ENCODE measurements around the gene PPP2R5B.
A peak's percentile ranks its signal among the peaks of the same experiment; 100 is the strongest.

PPP2R5B gene

DNA sequence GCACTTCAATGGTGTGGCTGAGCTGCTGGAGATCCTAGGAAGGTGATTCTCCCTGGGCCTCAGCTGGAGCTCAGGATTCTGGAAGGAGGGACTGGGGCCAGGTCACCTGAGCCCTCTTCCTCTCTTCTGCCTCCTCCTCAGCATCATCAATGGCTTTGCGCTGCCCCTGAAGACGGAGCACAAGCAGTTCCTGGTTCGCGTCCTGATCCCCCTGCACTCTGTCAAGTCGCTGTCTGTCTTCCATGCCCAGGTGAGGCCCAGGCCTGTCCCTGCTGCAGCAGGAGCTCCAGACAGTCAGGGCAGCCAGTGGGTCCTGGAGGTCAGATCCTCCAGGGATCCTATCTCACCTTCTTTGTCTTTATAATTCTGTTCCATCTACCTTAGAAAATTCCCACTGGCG lies 5.9 kb downstream of the PPP2R5B start:
- DNase-seq (ENCODE audit: low read depth) = no peak

GRCh38 chr11:64931290-64931689 lies 6.8 kb downstream of the PPP2R5B start:
- DNase-seq (ENCODE audit: low read depth) = no peak

DNA sequence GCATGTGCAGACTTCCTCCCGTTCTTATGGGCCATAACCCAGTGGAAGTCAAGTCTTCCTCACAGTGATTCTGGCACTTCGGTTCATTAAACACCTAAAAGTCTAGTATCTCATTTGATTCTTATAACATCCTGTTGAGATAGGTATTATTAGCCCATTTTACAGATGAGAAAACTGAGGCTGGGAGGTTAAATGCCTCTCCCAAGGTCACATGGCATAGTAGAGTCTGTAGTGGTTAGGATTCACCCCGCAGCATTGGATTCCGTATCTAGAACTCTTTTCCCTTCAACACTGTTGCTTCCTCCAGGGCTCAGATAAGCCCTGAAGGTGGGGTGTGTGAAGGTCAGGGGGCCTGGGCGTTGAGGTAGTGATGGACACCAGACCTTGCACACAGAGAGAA lies 7.8 kb downstream of the PPP2R5B start:
- no peak for DNase-seq (ENCODE audit: low read depth)

GRCh38 chr11:64933213-64933934 lies 8.9 kb downstream of the PPP2R5B start:
- DNase-seq (ENCODE audit: low read depth) = no peak

DNA sequence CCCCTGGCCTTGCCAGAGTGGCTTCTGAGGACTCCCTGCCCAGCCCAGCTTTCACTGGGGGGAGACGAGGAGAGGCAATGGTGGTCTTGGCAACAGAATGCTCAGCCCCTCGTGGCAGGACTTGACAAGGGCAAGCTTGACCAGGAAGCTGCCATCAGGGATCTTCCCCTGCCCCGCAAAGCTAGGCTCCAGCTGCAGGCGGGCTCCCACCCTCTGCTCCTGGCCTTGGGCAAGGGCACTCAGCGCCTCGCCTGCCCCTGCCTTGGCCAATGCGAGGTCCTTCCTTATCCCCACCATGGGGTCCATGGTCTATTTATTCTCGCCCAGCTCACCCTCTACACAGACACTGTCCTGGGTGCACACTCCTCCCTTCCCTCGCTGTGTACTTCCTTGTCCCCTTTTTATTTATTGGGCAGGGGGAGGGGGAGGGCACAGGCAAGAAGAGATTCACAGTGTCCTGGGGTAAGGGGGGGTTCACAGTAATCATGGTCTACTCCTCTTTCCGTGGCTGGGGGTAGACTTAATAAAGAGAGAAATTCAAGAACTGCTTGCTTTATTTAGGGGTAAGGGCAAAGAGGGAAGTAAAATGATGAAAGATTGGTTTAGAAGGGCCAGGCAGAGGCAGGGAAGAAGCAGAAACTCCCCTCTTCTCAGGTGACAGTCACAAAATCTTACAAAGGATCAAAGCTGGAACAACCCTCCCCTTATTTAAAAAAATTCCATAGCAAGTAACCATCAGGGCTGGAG lies 9.6 kb downstream of the PPP2R5B start:
- DNase-seq (ENCODE audit: low read depth) = no peak

- no peak for DNase-seq (ENCODE audit: low read depth)
Measured at GRCh38 chr11:64934682-64935358, 10.3 kb downstream of the PPP2R5B start.

DNA sequence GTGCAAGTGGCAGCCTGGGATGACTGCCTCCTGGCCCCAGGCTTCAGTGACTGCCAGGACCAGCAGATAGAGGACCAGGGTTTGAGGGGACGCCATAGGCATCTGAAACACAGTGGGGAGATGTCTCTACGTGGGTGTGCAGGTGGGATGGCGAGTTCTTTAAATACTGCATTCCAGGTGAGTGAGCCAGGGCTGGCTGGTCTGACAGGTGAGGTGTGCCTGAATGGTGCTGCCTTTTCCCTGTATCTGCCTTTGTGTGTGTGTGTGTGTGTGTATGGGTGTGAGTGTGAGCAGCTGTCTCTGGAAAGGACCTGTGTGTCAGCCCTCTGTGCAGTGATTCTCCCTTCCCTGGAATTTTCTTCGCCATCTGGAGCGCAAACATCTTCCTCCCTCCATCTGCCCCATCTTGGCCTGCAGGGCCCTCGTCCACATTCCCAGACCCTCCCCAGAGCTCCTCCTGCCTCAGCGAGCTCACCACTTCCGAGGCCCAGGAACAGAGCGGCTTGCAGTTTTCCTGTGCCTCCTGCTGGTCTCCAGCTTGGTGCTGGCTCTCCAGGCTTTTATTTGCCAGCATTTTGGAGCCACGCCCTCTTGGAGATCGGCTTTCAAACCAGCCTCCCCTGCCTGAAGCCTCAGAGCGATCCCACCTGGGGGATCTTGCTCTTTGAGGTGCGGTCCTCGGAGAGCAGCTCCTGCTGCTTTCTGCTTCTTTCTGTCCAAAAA lies 11.0 kb downstream of the PPP2R5B start, which contains the start of gene GPHA2:
GPHA2 (minus strand) TSS at position 535 of the 723 bp plus-strand sequence; CDS start at position 102, 433 bp downstream.
- peak; percentile 16 for DNase-seq (ENCODE audit: low read depth)

DNA sequence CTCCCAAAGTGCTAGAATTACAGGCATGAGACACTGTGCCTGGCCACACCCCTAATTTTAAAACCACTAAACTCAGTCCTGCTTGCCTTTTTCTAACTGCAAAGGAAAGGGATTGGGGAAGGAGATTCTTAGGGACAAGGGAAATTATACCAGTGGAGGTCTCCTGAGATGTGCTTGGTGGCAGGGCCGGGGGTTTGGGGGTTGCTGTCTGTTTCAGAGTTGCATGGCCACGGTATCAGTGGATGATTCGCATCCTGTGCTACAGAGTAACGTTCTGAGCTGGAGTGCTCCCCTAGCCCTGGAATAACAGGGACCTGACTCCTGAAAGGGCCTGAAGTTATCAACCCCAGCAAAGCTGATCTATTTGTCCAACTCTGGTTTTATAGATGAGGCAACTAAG lies 12.1 kb downstream of the PPP2R5B start:
- no peak for DNase-seq (ENCODE audit: low read depth)

DNA sequence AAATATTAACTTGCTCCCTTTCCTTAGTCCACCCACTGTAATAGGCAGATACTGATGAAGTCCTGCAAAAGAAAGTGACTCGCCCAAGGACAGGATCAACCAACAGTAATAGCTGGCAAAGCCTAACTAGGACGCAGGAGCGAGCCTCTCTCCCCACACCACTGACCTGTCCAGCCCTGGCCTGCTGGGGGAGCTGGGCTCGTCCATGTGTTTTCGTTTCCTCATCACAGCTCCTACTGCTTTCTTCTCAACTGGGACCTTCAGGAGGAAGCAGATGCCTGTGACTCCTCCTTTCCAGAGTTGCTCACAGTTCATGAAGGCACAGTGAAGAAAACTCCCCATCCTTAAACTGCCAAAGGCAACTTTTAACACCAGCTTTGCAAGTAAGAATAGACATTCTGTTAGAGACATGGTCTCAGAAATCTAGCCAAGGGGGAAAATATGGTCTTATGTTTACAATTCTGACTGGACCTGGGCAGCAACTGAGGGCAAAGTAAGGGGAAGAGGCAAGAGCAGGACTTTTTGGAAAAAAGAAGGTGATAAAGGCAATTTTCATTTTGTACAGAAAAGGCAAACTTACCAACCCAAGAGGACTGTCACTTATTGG lies 22.8 kb downstream of the PPP2R5B start:
- DNase-seq (ENCODE audit: low read depth) = peak; percentile 15

DNA sequence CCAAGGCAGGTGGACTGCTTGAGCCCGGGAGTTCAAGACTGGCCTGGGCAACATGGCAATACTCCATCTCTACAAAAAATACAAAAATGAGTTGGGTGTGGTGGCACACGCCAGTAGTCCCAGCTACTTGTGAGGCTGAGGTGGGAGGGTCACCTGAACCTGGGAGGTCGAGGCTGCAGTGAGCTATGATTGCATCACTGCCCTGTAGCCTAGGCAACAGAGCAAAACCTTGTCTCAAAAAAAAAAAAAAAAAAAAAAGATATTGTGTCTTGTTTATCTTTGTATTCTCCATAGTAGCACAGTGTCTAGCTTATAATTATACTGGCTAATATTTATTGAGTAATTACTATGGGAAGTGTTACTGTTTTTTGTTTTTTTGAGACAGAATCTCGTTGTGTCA lies 27.0 kb downstream of the PPP2R5B start:
- no peak for DNase-seq (ENCODE audit: low read depth)

- no peak for DNase-seq (ENCODE audit: low read depth)
Measured at GRCh38 chr11:64954201-64954600, 29.7 kb downstream of the PPP2R5B start.

GRCh38 chr11:64959498-64959897 lies 35.0 kb downstream of the PPP2R5B start:
- DNase-seq (ENCODE audit: low read depth) = no peak

GRCh38 chr11:64960719-64961118 lies 36.2 kb downstream of the PPP2R5B start:
- no peak for DNase-seq (ENCODE audit: low read depth)

DNA sequence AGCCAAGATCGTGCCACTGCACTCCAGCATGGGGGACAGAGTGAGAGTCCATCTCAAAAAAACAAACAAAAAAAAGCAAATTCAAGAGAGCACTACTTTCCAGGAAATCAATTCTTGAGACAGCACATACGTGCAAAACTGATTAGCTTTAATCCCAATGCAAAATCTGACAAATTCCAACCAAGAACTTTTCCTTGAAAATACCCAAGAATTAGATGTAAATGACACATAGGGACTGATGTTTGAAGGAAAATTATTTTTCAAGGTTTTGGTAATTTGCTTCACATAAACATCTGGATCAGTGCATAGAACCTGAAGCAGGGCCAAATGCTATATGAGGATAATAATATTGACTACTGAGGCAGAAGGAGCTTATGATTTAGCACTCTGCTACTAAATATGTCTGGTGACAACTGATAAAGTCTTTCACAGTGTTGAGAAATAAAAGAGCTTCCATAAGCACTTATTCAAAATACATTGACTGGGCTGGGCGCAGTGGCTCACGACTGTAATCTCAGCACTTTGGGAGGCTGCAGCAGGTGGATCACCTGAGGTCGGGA lies 38.7 kb downstream of the PPP2R5B start:
- DNase-seq (ENCODE audit: low read depth) = no peak

- no peak for DNase-seq (ENCODE audit: low read depth)
Measured at GRCh38 chr11:64967375-64967774, 42.9 kb downstream of the PPP2R5B start.

DNA sequence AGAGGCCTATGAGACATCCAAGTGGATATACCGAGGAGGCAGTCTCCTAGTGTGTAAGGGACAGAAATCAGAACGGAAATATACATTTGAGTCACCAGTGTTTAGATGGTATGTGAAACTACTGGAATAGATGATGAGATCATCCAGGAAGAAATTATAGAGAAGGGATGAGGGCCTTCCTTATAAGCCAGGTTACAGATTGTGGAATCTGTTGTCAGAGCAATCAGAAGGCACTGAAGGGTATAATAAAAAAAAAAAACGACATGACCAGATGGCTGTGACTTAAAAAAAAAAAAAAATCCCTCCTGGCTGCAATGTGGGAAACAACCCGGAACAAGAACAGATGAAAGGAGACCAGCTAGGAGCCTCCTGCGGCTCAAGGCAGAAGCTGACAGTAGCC lies 44.7 kb downstream of the PPP2R5B start:
- peak; percentile 47 for DNase-seq (ENCODE audit: low read depth)

DNA sequence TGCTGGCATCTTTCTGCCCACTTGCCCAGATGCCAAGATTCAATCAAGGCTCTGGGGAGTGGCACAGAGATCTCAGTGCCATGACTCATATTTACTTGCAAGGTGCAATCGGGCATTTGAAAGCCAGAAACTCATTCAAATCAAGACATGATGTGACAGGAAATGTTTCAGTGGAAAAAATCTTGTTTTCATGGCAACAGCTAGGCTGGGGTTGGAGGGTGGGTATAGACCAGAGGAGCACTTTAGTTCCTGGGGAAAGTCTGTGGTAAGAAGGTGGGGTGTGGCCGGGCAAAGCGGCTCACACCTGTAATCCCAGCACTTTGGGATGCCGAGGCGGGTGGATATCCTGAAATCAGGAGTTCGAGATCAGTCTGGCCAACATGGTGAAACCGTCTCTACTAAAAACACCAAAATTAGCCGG lies 46.3 kb downstream of the PPP2R5B start:
- DNase-seq (ENCODE audit: low read depth) = no peak

- DNase-seq (ENCODE audit: low read depth) = peak; percentile 54
Measured at GRCh38 chr11:64971421-64972233, 47.1 kb downstream of the PPP2R5B start, which contains the start of gene MAJIN. MAJIN (minus strand) TSS chr11:64972108; CDS start chr11:64959405, 12,703 bp downstream.

DNA sequence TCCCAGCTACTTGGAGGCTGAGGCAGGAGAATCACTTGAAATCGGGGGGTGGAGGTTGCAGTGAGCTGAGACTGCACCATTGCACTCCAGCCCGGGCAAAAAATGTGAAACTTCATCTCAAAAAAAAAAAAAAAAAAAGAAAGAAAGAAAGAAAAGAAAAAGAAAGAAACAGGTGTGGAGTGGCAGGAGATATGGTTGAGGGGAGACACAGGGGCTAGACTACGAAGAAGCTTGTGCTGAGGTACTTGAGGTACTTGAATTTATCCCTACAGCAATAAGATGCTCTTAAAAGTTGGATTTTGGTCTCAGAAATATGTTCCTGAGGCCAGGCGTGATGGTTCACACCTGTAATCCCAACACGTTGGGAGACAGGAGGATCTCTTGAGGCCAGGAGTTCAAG lies 49.6 kb downstream of the PPP2R5B start:
- DNase-seq (ENCODE audit: low read depth) = no peak

- no peak for DNase-seq (ENCODE audit: low read depth)
Measured at GRCh38 chr11:64976651-64977050, 52.2 kb downstream of the PPP2R5B start.
